ENCODE data around the gene C2orf15. TPM values are rescaled to one million over a fixed set of nuclear protein-coding genes. Genes with fewer than 3 reads are reported as not detected.
"Not testable (repeated sequence)": the region's sequence is repeated elsewhere in the genome, so short reads cannot be mapped to it uniquely, and the experiment has no call there.

The C2orf15 gene, protein sequence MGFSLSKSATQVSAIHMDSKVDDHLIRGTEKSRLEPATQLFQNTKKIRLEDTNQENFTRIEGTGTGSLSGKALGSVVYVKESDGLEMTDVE
- not detected for total RNA-seq
- long read RNA-seq: 0 reads

GRCh38 chr2:99141110-99142108 lies at the start of gene C2orf15:
C2orf15 (plus strand) TSS chr2:99141707; CDS start chr2:99150559, 8,852 bp downstream.
- peak; percentile 98 for DNase-seq (ENCODE audit: low spot score)
- intact Hi-C loops (cut with DNase I): loop anchor here (2.0 to 5.0 kb wide), 2 partner anchors 13 to 41 kb away; partner anchors contain the start of genes LIPT1, MITD1, MRPL30 and TSGA10

- intact Hi-C loops (cut with DNase I): no loop called here
- DNase-seq (ENCODE audit: low spot score): no peak
Observed at GRCh38 chr2:99096728-99097127, 44.8 kb upstream of the C2orf15 start.

- intact Hi-C loops (cut with DNase I): no loop called here
- no peak for DNase-seq (ENCODE audit: low spot score)
Observed at GRCh38 chr2:99101697-99102096, 39.8 kb upstream of the C2orf15 start.

DNA sequence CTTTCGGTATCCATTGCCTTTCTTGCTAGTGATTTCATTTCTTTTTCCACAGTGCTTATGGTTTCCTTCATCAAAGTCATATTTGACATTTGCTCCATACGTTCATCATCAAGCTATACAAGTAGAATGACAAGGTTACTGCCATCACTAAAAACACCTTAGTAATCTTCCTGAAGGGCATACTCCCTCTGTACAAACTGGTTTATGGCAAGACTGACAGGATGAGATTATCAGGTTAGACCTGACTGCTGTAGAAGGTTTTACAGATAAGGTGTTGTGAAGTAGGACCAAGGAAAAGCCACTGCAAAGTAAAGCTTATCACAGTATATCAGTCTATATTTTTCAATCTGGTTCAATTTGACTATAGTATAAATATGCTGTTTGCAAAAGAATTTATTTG lies 37.5 kb upstream of the C2orf15 start:
- intact Hi-C loops (cut with DNase I): no loop called here
- DNase-seq (ENCODE audit: low spot score): no peak

DNA sequence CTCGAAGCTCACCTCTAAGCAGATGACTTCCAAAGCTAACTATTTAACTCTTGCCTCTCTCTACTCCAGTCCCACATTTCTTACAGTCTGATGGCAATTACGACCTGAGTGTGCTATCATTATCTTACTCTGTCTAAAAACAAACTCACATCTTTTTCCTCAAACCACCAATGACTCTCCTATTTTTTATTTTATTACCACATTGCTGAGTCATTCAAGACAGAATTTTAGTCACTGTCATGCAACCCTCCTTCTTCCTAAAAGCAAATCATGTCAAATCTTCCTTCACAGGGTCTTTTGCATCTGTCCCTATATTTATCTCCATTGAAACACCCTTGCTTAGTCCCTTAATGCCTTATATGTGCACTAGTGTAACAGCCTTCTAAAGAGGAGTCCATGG lies 34.6 kb upstream of the C2orf15 start:
- intact Hi-C loops (cut with DNase I): no loop called here
- no peak for DNase-seq (ENCODE audit: low spot score)

- DNase-seq (ENCODE audit: low spot score): no peak
- intact Hi-C loops (cut with DNase I): no loop called here
Observed at GRCh38 chr2:99111236-99111635, 30.3 kb upstream of the C2orf15 start.

- intact Hi-C loops (cut with DNase I): no loop called here
- DNase-seq (ENCODE audit: low spot score): no peak
Observed at GRCh38 chr2:99111945-99112344, 29.6 kb upstream of the C2orf15 start.

DNA sequence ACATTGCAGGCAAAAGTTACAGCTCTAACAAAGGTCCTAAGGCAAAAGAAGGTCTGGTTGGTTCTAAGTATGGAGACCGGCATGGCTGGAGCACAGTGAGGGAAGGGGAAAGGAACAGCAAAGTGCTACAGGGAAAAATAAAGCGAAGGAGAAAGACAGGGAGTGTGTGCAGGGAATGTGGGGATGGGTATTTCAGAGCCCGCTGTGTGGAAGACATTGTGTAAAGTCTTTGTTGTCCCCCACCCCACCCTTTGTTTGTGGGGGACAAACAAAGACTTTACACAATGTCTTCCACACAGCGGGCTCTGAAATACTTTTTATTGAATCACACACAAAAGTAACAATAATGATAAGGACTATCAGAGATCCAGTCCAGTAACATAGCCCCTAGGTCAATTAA lies 28.9 kb upstream of the C2orf15 start:
- intact Hi-C loops (cut with DNase I): no loop called here
- DNase-seq (ENCODE audit: low spot score): no peak

- intact Hi-C loops (cut with DNase I): no loop called here
- DNase-seq (ENCODE audit: low spot score): no peak
Observed at GRCh38 chr2:99127981-99128380, 13.5 kb upstream of the C2orf15 start.

DNA sequence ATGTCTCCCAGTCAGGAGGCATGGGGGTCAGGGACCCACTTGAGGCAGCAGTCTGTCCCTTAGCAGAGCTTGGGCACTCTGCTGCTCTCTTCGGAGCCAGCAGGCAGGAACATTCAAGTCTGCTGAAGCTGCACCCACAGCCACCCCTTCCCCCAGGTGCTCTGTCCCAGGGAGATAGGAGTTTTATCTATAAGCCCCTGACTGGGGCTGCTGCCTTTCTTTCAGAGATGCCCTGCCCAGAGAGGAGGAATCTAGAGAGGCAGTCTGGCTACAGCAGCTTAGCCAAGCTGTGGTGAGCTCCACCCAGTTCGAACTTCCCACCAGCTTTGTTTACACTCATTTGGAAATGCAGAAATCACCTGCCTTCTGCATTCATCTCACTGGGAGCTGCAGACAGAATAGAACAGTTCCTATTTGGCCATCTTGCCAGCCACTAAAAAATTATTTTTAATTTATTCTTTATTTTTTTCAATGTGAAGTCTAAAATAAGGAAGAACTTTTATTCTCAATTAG lies 6.4 kb upstream of the C2orf15 start:
- DNase-seq (ENCODE audit: low spot score); intact Hi-C loops (cut with DNase I): not testable (repeated sequence)

DNA sequence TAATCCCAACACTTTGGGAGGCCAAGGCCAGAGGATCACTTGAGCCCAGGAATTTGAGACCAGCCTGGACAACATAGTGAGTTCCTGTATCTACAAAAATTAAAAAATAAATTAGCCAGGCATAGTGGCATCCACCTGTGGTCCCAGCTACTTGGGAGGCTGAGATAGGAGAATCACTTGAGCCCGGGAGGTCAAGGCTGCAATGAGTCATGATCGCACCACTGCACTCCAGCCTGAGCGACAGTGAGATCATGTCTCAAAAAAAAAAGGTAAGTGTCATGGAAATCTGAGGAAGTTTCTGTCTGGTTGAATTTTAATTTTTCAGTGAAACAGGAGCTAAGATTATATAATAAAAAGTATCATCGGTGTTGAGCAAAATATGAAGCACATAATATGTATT lies 2.5 kb upstream of the C2orf15 start:
- DNase-seq (ENCODE audit: low spot score): no peak
- intact Hi-C loops (cut with DNase I): no loop called here

DNA sequence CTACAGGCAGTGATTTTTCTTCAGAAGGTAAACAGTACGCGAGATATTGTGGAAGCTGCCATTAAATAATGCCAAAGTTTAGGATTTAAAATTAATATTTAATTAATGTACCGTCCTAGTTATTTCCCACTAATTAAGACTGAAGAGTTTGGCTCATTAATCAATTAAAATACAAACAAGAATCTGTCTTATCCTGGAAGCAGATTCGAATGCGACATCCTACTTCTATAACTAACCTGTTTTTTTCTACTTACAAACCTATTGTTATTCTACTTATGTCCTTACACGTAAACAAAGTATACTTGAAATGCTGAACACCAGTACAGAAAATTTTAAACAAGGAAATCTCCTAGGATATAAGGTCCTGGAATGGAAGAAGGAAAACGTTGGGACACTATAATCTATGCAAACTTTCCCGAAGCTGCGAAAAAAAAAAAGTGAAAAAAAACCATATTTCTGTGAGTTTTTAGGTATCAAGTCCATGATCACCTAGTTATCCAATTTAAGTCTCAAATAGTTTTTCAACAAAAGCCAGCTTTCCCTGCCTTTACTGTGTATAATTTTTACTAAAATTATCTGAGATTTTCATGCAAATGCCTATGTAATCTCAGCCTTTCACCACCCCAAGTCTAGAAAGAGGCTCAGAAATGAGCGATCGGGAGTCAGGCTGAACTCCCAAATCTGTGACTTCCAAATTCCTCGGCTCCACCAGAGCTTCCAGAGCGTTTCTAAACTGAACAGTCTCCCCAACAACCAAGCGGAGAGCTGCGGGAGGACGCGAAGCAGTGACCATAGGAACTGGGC lies 1.2 kb upstream of the C2orf15 start:
- intact Hi-C loops (cut with DNase I): loop anchor here (2.0 to 5.0 kb wide), 2 partner anchors 15 to 42 kb away; partner anchors contain the start of genes LIPT1, MITD1, MRPL30 and TSGA10
- no peak for DNase-seq (ENCODE audit: low spot score)

- DNase-seq (ENCODE audit: low spot score): no peak
Observed at GRCh38 chr2:99140860-99141109, 722 bp upstream of the C2orf15 start.

DNA sequence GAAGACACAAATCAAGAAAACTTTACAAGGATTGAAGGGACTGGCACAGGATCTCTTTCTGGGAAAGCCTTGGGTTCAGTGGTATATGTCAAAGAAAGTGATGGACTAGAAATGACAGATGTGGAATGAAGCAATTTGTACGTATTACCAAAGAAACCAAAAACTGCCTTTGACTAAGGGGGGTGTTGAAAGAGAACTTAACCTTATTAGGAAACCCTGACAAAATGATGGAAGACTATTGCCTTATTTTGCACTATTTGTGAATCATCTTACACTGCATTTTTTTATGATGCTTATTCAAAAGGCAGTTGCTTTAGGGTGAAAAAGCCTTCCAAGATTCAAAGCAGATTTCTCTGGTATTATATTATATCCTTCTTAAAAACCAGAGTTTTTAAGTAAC lies 9.2 kb downstream of the C2orf15 start:
- DNase-seq (ENCODE audit: low spot score): no peak
- intact Hi-C loops (cut with DNase I): no loop called here

More at GRCh38 chr2:99140860-99141109, 722 bp upstream of the C2orf15 start:
- intact Hi-C loops (cut with DNase I): loop anchor here (2.0 to 5.0 kb wide), 2 partner anchors 14 to 42 kb away; partner anchors contain the start of genes LIPT1, MITD1, MRPL30 and TSGA10

DNA sequence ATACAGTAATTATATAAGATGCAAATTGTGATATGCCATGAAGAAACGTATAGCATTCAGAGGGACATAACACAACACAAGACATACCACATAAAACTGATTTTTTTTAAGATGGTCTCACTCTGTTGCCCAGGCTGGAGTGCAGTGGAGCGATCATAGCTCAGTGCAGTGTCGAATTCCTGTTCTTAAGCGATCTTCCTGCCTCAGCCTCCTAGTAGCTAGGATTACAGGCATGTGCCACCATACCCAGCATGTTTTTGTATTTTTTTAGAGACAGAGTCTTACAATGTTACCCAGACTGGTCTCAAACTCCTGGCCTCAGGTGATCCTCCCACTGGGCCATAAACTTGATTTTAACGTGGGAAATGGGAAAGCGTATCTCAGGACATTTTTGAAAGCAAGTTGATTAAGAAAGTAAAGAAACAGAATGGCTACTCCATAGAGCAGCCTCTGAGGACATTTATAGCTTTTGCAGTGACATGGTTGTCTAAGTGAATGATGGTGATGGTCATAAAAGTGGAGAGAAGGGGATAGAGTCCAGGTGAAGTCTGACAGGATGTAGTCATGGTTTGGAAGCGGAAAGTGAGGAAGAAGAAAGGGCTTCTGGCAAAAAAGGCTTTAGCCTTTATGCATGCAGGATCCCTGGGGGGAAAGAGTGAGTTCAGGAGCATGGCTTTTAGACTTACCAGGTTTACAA lies 10.8 kb downstream of the C2orf15 start:
- intact Hi-C loops (cut with DNase I): no loop called here
- no peak for DNase-seq (ENCODE audit: low spot score)

DNA sequence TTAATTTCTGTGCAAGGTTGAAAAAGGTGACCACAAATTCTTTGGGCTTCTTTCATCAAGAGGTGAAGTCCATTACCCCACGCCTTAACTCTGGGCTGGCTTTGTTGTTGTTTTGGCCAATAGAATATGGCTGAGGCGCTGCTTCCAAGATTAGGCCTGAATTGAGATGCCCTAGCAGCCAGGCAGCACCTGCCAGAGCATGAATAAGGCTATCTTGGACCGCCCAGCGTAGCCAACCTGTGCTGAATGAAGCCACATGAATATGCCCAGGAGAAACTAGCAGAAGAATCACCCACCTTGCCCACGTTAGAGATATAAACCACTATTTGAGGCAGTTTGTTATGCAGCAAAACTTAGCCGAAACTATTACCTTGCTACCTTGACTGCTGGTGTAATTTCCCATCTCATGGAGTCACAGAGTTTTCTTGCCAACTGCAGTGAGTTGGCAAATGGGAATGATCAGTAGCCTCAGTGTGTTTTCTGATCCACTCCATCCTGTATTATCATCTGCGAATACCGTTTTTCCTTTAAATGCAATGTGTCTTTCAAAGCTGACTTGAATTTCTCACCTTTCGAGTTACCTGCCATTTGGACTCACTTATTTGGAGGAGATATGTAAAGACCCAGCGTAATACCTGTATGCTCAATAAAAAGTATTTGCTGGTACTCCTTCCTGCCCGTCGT lies 12.6 kb downstream of the C2orf15 start:
- no peak for DNase-seq (ENCODE audit: low spot score)
- intact Hi-C loops (cut with DNase I): loop anchor here (2.0 kb wide), 2 partner anchors 13 to 183 kb away; partner anchors contain the start of genes C2orf15, EIF5B and TXNDC9

DNA sequence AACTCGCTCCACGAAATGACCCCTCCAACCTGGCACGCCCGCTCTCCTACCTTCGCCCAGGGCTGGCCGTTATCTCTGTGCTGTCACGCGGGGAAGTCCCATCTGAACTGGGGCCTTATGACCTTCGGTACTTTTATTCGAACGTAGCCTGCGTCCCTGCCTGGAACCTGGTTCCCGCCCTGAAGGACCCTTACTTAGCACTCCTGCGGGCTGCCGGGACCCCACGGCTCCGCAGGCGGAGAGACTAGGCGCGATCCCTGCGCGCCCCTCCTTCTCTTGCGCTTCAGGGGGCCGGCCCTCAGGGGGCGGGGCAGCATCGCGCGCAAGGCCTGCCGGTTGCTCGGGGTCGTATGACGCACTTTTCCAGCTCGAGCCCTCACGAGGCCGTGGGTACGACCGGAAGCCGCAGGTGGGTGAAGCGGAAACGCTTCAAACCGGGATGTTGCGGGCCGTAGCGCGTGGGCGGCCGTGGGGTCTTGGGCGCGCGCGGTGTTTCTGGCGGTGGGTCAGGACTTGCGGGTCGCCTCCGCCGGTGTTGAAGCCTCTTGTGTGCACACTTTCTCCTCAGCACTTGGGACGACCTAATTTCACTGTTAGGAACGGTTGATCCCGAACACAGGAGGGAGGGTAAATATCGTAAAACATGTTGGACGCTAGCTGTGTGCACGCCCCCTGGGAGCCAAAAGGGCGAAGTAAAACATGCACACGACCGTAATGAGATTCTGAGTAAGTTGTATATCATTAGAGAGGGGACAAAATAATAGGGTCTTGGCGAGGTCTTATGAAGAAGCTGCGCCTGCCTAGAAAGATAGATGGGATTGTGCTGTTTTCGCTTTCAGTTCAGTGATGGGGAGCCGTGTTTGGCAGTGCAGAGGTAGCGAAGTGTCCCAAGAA lies 13.4 kb downstream of the C2orf15 start, which contains the start of the genes LIPT1 and TSGA10:
Gene LIPT1 (plus strand): TSS at position 325 of the 894 bp plus-strand sequence. CDS start 6,991 bp downstream, outside the sequence.
Gene TSGA10 (minus strand): TSS at position 300 of the 894 bp plus-strand sequence. CDS start 45,503 bp downstream, outside the sequence.
- intact Hi-C loops (cut with DNase I): loop anchor here (2.0 kb wide), 2 partner anchors 14 to 182 kb away; partner anchors contain the start of genes C2orf15, EIF5B and TXNDC9
- peak; percentile 93 for DNase-seq (ENCODE audit: low spot score)

Measured in cardiac septum (tissue), 1 donor.